Activated T-helper 2 cell treated with anti-CD3 and anti-CD28 coated beads, Interferon-gamma antibody, Interleukin-2, Interleukin-4, amounts not matched to agents 10 μg/mL and 5 μg/mL and 100 μg/mL, durations not matched to agents 14 hours and 24 hours and 36 hours (primary cell): ENCODE measurements around the gene DGCR8. TPM values are rescaled to one million over a fixed set of nuclear protein-coding genes. Genes with fewer than 3 reads are reported as not detected.

Experiments
- total RNA-seq: library from RNA; stranded (reverse); gene quantifications from 2 replicates; pipeline ENCODE4 v1.2.3, GENCODE V29; 2022

DGCR8 gene
- total RNA-seq, 1 donor from 2014 or later = 66.4 TPM

Other genes with a start within 250 kb of the DGCR8 start
- gene GNB1L, start 225.4 kb upstream of the DGCR8 start, total RNA-seq = 14.7 and 17.7 TPM in 2 replicates
- gene RTL10, start 225.4 kb upstream of the DGCR8 start, total RNA-seq = 16.6 and 19.0 TPM in 2 replicates
- 93.4 and 95.6 TPM in 2 replicates for gene COMT, start 138.5 kb upstream of the DGCR8 start, total RNA-seq
- gene TXNRD2, start 138.4 kb upstream of the DGCR8 start, total RNA-seq = 19.9 and 20.9 TPM in 2 replicates
- gene ARVCF, start 63.4 kb upstream of the DGCR8 start, total RNA-seq = 3.4 and 3.9 TPM in 2 replicates
- 27.4 and 30.0 TPM in 2 replicates for gene TANGO2, start 59.1 kb upstream of the DGCR8 start, total RNA-seq
- 444 and 452 TPM in 2 replicates for gene RANBP1, start 35.9 kb downstream of the DGCR8 start, total RNA-seq
- 94.1 and 103 TPM in 2 replicates for gene TRMT2A, start 37.0 kb downstream of the DGCR8 start, total RNA-seq
- gene ZDHHC8, start 51.6 kb downstream of the DGCR8 start, total RNA-seq = 77.3 and 82.4 TPM in 2 replicates
- 0.11 TPM in 1 of 2 replicates, not detected in the other for gene CCDC188, start 70.8 kb downstream of the DGCR8 start, total RNA-seq
- 1.9 and 2.2 TPM in 2 replicates for gene RTN4R, start 188.1 kb downstream of the DGCR8 start, total RNA-seq
- 29.0 and 31.1 TPM in 2 replicates for gene DGCR6L, start 239.8 kb downstream of the DGCR8 start, total RNA-seq